ENCODE data around the gene ANKLE2. TPM values are rescaled to one million over a fixed set of nuclear protein-coding genes. Genes with fewer than 3 reads are reported as not detected.

Gene ANKLE2
- polyA plus RNA-seq, 1 of the 3 experiments (the other 2 are of a cell fraction): 55.1 TPM

DNA sequence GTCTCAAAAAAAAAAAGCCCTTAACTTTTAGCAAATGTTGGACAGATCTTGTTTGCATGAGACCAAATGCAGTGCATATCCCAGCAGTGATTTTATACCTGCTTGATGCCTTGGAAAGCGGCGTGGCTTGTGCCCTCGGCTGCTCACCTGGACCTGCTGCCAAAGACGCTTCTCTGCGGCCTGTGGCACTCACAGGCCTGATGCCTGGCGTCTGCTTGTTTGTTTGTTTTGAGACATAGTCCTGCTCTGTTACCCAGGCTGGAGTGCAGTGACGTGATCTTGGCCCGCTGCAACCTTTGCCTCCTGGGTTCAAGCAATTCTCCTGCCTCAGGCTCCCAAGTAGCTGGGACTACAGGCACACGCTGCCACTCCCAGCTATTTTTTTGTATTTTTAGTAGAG, 45.8 kb downstream of the ANKLE2 start:
- no peaks in the 10 kb centered on the region for H3K9me3 ChIP-seq
- DNase-seq: no peak
- H3K4me1 ChIP-seq (ENCODE audit: control insufficient read depth in 1 of 2, insufficient read depth in 2 of 2, low read depth in 1 of 2, low read length in 1 of 2): no peaks in the 10 kb centered on the region
- POLR2A ChIA-PET: no interaction called here
- H3F3A ChIP-seq (replicated peaks; ENCODE audit: insufficient read depth): peaks cover 11% of the 10 kb centered on the region
- peaks cover 9 to 38% of the 10 kb centered on the region in 2 experiments for H3K36me3 ChIP-seq (replicated peaks in 1 of 2; ENCODE audit: control insufficient read depth in 1 of 2, insufficient read depth in 2 of 2, low read length in 1 of 2)
- no peaks in the 10 kb centered on the region for H3K9me2 ChIP-seq
- H2AFZ ChIP-seq (ENCODE audit: low read depth): no peak overlapping the region
- no peak overlapping the region for H3K27ac ChIP-seq (ENCODE audit: low read depth in 2 of 2, low read length in 1 of 2)
- H3K27me3 ChIP-seq (ENCODE audit: insufficient read depth): no peaks in the 10 kb centered on the region
- H3K4me2 ChIP-seq: no peak overlapping the region
- peaks cover 49% of the 10 kb centered on the region for H3K79me2 ChIP-seq (ENCODE audit: insufficient read depth)
- CTCF ChIA-PET: no interaction called here
- no peak overlapping the region for H3K9ac ChIP-seq
- H4K20me1 ChIP-seq (ENCODE audit: insufficient read depth): peaks cover 36% of the 10 kb centered on the region
- no peak overlapping the region for H3K4me3 ChIP-seq (ENCODE audit: low read depth in 2 of 2, low read length in 1 of 2)
- TF ChIP-seq POLR2AphosphoS5 (IDR thresholded peaks at IDR 0.05; ENCODE audit: low read depth, low read length) (no peak), GATA2 (CRISPR knock-in tag; IDR thresholded peaks at IDR 0.05) (no peak), FOXJ3 (CRISPR knock-in tag; IDR thresholded peaks at IDR 0.05) (no peak), RCOR1 (IDR thresholded peaks at IDR 0.05; ENCODE audit: low read length) (no peak), TEAD4 (IDR thresholded peaks at IDR 0.05; ENCODE audit: borderline replicate concordance, insufficient read depth) (no peak), MXI1 (IDR thresholded peaks at IDR 0.05; ENCODE audit: low read depth, low read length) (no peak), FOXM1 (IDR thresholded peaks at IDR 0.05; ENCODE audit: low read depth) (no peak), EP300 (IDR thresholded peaks at IDR 0.05; ENCODE audit: borderline replicate concordance in 1 of 2, low read depth in 1 of 2, low read length in 1 of 2) (no peak), CHD2 (IDR thresholded peaks at IDR 0.05; ENCODE audit: low read length, partially characterized antibody) (no peak), MEF2A (IDR thresholded peaks at IDR 0.05; ENCODE audit: borderline replicate concordance, low read depth) (no peak), SIN3A (IDR thresholded peaks at IDR 0.05; ENCODE audit: borderline replicate concordance, low read depth, low read length) (no peak)
- TF ChIP-seq, protein P1, sequence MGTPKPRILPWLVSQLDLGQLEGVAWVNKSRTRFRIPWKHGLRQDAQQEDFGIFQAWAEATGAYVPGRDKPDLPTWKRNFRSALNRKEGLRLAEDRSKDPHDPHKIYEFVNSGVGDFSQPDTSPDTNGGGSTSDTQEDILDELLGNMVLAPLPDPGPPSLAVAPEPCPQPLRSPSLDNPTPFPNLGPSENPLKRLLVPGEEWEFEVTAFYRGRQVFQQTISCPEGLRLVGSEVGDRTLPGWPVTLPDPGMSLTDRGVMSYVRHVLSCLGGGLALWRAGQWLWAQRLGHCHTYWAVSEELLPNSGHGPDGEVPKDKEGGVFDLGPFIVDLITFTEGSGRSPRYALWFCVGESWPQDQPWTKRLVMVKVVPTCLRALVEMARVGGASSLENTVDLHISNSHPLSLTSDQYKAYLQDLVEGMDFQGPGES (IDR thresholded peaks at IDR 0.05; ENCODE audit: low read depth, low read length): no peak
- TF ChIP-seq, protein P2, sequence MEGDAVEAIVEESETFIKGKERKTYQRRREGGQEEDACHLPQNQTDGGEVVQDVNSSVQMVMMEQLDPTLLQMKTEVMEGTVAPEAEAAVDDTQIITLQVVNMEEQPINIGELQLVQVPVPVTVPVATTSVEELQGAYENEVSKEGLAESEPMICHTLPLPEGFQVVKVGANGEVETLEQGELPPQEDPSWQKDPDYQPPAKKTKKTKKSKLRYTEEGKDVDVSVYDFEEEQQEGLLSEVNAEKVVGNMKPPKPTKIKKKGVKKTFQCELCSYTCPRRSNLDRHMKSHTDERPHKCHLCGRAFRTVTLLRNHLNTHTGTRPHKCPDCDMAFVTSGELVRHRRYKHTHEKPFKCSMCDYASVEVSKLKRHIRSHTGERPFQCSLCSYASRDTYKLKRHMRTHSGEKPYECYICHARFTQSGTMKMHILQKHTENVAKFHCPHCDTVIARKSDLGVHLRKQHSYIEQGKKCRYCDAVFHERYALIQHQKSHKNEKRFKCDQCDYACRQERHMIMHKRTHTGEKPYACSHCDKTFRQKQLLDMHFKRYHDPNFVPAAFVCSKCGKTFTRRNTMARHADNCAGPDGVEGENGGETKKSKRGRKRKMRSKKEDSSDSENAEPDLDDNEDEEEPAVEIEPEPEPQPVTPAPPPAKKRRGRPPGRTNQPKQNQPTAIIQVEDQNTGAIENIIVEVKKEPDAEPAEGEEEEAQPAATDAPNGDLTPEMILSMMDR (IDR thresholded peaks at IDR 0.05): no peak
- 89% methylated on average over 9 of the region's 9 CpGs for WGBS (ENCODE audit: low lambda C conversion rate)

DNA sequence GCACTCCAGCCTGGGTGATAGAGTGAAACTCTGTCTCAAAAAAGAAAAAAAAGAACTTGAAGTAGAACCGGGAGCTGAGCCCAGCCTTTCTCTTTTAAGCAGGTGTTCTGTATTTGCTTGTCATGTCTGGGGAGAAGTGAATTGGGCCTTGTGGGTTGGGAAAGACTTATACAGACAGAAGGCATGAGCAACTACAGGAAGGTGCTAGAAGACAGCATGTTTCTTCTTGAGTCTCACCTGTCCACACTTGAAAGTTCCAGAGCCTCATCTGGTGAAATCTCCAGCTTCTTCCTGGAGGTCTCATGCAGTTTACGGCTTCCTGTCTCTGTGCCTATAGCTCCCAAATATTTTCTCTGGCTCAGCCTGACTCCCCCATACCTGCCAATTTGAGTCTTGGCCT, 48.5 kb downstream of the ANKLE2 start:
- H4K20me1 ChIP-seq (ENCODE audit: insufficient read depth): peaks cover 24% of the 10 kb centered on the region
- no peaks in the 10 kb centered on the region; a peak in 1 of 4 replicates for H3K4me1 ChIP-seq (ENCODE audit: control insufficient read depth in 1 of 2, insufficient read depth in 2 of 2, low read depth in 1 of 2, low read length in 1 of 2)
- H3K9me3 ChIP-seq: no peaks in the 10 kb centered on the region

More for the DNA sequence above, 48.5 kb downstream of the ANKLE2 start:
- H2AFZ ChIP-seq (ENCODE audit: low read depth): no peak overlapping the region
- H3K4me3 ChIP-seq (ENCODE audit: low read depth in 2 of 2, low read length in 1 of 2): no peak overlapping the region
- H3K79me2 ChIP-seq (ENCODE audit: insufficient read depth): peaks cover 61% of the 10 kb centered on the region
- peaks cover 20% of the 10 kb centered on the region for H3F3A ChIP-seq (replicated peaks; ENCODE audit: insufficient read depth)
- DNase-seq: no peak
- H3K9me2 ChIP-seq: no peaks in the 10 kb centered on the region
- H3K27ac ChIP-seq (ENCODE audit: low read depth in 2 of 2, low read length in 1 of 2): no peak overlapping the region
- H3K4me2 ChIP-seq: no peak overlapping the region
- WGBS (ENCODE audit: low lambda C conversion rate): 100% methylated on average over 2 of the region's 2 CpGs
- H3K27me3 ChIP-seq (ENCODE audit: insufficient read depth): no peaks in the 10 kb centered on the region
- CTCF ChIA-PET: interaction anchor here (0.6 to 1.3 kb wide), 2 partner anchors 55 to 90 kb away, joined by 3 to 4 read pairs; no protein-coding TSS in a partner anchor
- H3K9ac ChIP-seq: no peak overlapping the region
- POLR2A ChIA-PET: no interaction called here
- TF ChIP-seq, protein P1 (IDR thresholded peaks at IDR 0.05; ENCODE audit: low read depth, low read length): no peak
- TF ChIP-seq, protein P3, sequence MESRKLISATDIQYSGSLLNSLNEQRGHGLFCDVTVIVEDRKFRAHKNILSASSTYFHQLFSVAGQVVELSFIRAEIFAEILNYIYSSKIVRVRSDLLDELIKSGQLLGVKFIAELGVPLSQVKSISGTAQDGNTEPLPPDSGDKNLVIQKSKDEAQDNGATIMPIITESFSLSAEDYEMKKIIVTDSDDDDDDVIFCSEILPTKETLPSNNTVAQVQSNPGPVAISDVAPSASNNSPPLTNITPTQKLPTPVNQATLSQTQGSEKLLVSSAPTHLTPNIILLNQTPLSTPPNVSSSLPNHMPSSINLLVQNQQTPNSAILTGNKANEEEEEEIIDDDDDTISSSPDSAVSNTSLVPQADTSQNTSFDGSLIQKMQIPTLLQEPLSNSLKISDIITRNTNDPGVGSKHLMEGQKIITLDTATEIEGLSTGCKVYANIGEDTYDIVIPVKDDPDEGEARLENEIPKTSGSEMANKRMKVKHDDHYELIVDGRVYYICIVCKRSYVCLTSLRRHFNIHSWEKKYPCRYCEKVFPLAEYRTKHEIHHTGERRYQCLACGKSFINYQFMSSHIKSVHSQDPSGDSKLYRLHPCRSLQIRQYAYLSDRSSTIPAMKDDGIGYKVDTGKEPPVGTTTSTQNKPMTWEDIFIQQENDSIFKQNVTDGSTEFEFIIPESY (IDR thresholded peaks at IDR 0.05; ENCODE audit: borderline replicate concordance, low read depth): no peak
- TF ChIP-seq, protein P2 (IDR thresholded peaks at IDR 0.05): no peak
- TF ChIP-seq EZH2phosphoT487 (IDR thresholded peaks at IDR 0.05; ENCODE audit: borderline replicate concordance, low read depth): no peak
- TF ChIP-seq, protein P4, sequence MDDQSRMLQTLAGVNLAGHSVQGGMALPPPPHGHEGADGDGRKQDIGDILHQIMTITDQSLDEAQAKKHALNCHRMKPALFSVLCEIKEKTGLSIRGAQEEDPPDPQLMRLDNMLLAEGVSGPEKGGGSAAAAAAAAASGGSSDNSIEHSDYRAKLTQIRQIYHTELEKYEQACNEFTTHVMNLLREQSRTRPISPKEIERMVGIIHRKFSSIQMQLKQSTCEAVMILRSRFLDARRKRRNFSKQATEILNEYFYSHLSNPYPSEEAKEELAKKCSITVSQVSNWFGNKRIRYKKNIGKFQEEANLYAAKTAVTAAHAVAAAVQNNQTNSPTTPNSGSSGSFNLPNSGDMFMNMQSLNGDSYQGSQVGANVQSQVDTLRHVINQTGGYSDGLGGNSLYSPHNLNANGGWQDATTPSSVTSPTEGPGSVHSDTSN (IDR thresholded peaks at IDR 0.05): no peak
- peaks cover 6 to 18% of the 10 kb centered on the region in 2 experiments for H3K36me3 ChIP-seq (replicated peaks in 1 of 2; ENCODE audit: control insufficient read depth in 1 of 2, insufficient read depth in 2 of 2, low read length in 1 of 2)

Data from SK-N-SH (cell line).